ENCODE measurements around the gene KANK2.
"Not testable (repeated sequence)": the region's sequence is repeated elsewhere in the genome, so short reads cannot be mapped to it uniquely, and the experiment has no call there.

The KANK2 gene

DNA sequence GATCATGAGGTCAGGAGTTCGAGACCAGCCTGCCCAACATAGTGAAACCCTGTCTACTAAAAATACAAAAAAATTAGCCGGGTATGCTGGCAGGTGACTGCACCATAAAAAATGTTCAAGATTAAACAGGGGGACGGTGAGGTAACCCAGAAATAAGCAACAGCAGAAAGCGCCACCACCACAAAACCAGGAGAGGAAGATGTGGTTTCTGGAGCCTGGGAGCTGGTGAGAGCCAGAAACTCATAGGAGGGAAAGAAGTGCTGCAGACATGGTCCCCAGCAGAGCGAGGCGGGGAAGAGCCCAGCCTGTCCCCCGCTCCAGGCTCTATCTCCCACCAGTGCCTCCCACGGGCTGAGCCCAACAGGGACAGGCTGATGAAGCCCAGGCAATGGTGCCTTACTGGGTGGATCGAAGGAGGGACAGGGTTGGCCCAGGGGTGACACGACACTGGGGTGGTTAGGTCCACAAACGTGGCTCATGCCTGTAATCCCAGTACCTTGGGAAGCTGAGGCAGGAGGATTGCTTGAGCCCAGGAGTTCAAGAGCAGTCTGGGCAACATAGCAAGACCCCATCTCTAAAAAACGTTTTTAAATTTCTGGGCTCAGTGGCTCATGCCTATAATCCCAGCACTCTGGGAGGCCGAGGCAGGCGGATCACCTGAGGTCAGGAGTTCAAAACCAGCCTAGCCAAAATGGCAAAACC is 60.8 kb downstream of the KANK2 start:
- TF ChIP-seq CTCF (IDR thresholded peaks at IDR 0.05; ENCODE audit: low read depth, low read length): no peak
- no peak for DNase-seq (ENCODE audit: low read depth in 2 of 2)
- no peak overlapping the region for H3K4me3 ChIP-seq (replicated peaks in 1 of 2; ENCODE audit: low read depth in 2 of 2, low read length in 2 of 2)

DNA sequence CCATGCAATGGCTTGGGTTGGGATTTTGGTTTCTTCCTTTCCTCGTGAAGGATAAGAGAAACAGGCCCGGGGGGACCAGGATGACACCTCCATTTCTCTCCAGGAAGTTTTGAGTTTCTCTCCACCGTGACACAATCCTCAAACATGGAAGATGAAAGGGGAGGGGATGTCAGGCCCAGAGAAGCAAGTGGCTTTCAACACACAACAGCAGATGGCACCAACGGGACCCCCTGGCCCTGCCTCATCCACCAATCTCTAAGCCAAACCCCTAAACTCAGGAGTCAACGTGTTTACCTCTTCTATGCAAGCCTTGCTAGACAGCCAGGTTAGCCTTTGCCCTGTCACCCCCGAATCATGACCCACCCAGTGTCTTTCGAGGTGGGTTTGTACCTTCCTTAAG is 65.9 kb downstream of the KANK2 start:
- no peak overlapping the region for H3K4me3 ChIP-seq (replicated peaks in 1 of 2; ENCODE audit: low read depth in 2 of 2, low read length in 2 of 2)
- DNase-seq (ENCODE audit: low read depth in 2 of 2): no peak
- TF ChIP-seq CTCF (IDR thresholded peaks at IDR 0.05; ENCODE audit: low read depth, low read length): no peak

DNA sequence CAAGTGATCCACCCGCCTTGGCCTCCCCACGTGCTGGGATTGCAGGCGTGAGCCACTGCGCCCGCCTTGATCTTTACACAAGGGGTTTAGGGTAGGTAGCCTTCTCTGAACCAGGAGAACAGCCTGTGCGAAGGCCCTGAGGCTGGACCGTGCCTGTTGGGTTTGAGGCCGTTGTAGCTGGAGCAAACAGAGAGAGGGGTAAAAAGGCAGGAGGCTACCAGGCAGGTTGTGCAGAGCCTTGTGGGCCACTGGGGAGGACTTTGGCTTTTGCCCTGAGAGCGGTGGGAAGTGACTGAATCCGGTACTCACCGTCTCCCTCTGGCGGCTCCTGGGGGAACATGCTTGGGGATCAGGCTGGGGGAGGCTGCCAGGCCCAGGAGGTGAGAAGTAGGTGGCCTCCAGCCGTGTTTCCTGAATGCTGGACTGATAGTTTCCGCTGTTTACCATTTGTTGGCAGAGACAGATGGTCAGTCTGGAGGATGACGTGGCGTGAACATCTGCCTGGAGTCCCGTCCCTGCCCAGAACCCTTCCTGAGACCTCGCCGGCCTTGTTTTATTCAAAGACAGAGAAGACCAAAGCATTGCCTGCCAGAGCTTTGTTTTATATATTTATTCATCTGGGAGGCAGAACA is 66.4 kb downstream of the KANK2 start:
- no peak overlapping the region for H3K4me3 ChIP-seq (replicated peaks in 1 of 2; ENCODE audit: low read depth in 2 of 2, low read length in 2 of 2)
- DNase-seq (ENCODE audit: low read depth in 2 of 2): peak; percentile 79 to 85
- TF ChIP-seq CTCF (IDR thresholded peaks at IDR 0.05; ENCODE audit: low read depth, low read length): peak; percentile 94

DNA sequence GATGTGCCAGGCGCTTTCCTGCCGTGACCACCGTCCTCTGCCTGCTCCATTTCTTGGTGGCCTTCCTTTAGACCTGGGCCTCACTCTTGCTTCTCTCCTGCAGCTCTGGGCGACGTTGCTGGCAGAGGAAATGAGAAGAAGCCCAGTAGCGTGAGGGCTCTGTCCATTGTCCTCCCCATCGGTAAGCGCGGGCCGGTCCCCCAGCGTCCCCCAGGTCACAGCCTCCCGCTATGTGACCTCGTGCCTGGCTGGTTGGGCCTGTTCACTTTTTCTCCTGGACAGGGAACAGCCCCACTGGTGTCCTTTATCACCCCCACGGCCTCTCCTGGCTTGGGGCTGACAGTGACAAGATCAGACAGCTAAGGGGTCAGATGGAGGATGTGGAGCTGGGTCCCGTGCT is 69.4 kb downstream of the KANK2 start:
- H3K4me3 ChIP-seq (replicated peaks in 1 of 2; ENCODE audit: low read depth in 2 of 2, low read length in 2 of 2): no peak overlapping the region
- DNase-seq (ENCODE audit: low read depth in 2 of 2): no peak
- no peak for TF ChIP-seq CTCF (IDR thresholded peaks at IDR 0.05; ENCODE audit: low read depth, low read length)

DNA sequence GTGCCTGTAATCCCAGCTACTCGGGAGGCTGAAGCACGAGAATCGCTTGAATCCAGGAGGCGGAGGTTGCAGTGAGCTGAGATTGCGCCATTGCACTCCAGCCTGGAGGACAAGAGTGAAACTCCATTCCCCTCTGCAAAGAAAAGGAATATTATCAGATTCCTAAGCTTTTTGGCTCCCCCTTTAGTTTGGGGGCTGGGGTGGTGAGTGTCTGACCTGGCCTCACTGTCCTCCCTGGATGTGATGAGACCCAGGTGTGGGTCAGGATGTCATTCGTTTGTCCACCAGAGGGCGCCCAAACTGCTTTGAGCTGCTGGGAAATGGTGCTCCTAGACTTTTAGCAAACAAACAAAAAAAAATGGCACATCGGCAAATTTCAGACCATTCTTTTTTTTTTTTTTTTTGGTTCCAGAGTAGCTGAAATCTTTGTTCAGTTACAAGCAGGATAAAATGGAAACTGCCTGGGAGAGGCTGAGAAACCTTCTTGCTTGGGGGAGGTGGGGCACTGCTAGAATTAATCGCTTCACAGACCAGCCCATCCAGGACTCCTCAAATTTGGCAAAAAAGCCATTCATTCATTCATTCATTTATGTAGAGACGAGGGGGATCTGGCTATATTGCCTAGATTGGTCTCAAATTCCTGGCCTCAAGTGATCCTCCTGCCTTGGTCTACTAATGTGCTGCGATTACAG is 71.2 kb downstream of the KANK2 start:
- peak; percentile 70 for TF ChIP-seq CTCF (IDR thresholded peaks at IDR 0.05; ENCODE audit: low read depth, low read length)
- H3K4me3 ChIP-seq (replicated peaks in 1 of 2; ENCODE audit: low read depth in 2 of 2, low read length in 2 of 2): no peak overlapping the region
- peak; percentile 77 to 79 for DNase-seq (ENCODE audit: low read depth in 2 of 2)

DNA sequence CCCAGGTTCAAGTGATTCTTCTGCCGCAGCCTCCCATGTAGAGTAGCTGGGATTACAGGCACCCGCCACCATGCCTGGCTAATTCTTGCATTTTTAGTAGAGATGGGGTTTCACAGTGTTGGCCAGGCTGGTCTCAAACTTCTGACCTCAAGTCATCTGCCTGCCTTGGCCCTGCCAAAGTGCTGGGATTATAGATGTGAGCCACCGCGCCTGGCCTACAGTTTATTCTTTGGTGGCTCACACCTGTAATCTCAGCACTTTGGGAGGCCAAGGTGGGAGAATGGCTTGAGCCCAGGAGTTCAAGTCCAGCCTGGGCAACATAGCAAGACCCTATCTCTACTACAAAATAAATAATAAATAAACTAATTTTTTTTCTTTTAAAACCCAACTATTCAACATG is 73.2 kb downstream of the KANK2 start:
- DNase-seq (ENCODE audit: low read depth in 2 of 2); H3K4me3 ChIP-seq (replicated peaks in 1 of 2; ENCODE audit: low read depth in 2 of 2, low read length in 2 of 2): not testable (repeated sequence)

- DNase-seq (ENCODE audit: low read depth in 2 of 2): no peak
- no peak overlapping the region for H3K4me3 ChIP-seq (replicated peaks in 1 of 2; ENCODE audit: low read depth in 2 of 2, low read length in 2 of 2)
- TF ChIP-seq CTCF (IDR thresholded peaks at IDR 0.05; ENCODE audit: low read depth, low read length): no peak
Observed at GRCh38 chr19:11123114-11123513, 74.2 kb downstream of the KANK2 start.

- not testable (repeated sequence) for DNase-seq (ENCODE audit: low read depth in 2 of 2)
Observed at GRCh38 chr19:11121963-11122362, 75.4 kb downstream of the KANK2 start.

More at GRCh38 chr19:11121963-11122362, 75.4 kb downstream of the KANK2 start:
- not testable (repeated sequence) for H3K4me3 ChIP-seq (replicated peaks in 1 of 2; ENCODE audit: low read depth in 2 of 2, low read length in 2 of 2)

Data from cardiac fibroblast (primary cell).